HEK293T (cell line): Measurements from ENCODE around the gene GLRX3.

Experiments
- CTCF ChIA-PET: fragments of 350-600 bp; formaldehyde crosslinking; extraction: SDS; loops from one replicate; lab custom pipeline; 2021; ENCODE audit warnings: antibody characterized with exemption, inconsistent platforms; lab: Yijun Ruan, JAX
- POLR2A ChIA-PET: fragments of 350-600 bp; formaldehyde crosslinking; extraction: SDS; loops from one replicate; lab custom pipeline; 2020; ENCODE audit warnings: antibody characterized with exemption, inconsistent platforms; lab: Yijun Ruan, JAX
- DNase-seq: peaks from one replicate; pipeline ENCODE4 v3.0.0; 2012; ENCODE audit warnings: mixed read lengths; ENCODE audit errors: extremely low spot score
- ARNT ChIP-seq: fragments of 450-650 bp; IDR thresholded peaks from 2 replicates; pipeline ENCODE4 v1.6.1; 2017; ENCODE audit warnings: mild to moderate bottlenecking
- BHLHE40 ChIP-seq: fragments of 450-650 bp; IDR thresholded peaks from 2 replicates; pipeline ENCODE4 v1.6.1; 2016; ENCODE audit warnings: mild to moderate bottlenecking, moderate library complexity, borderline replicate concordance
- CTBP1 ChIP-seq: fragments of 450-650 bp; IDR thresholded peaks from 2 replicates; pipeline ENCODE4 v1.6.1; 2016; ENCODE audit warnings: borderline replicate concordance
- ELF4 ChIP-seq: fragments of 450-650 bp; IDR thresholded peaks from 2 replicates; pipeline ENCODE4 v1.6.1; 2017; ENCODE audit warnings: antibody characterized with exemption
- FOXA1 ChIP-seq: fragments of 450-650 bp; IDR thresholded peaks from 2 replicates; pipeline ENCODE4 v1.6.1; 2016; ENCODE audit warnings: mild to moderate bottlenecking
- FOXK2 ChIP-seq: fragments of 450-650 bp; IDR thresholded peaks from 2 replicates; pipeline ENCODE4 v1.6.1; 2016; ENCODE audit warnings: mild to moderate bottlenecking
- FOXM1 ChIP-seq: fragments of 450-650 bp; IDR thresholded peaks from 2 replicates; pipeline ENCODE4 v1.6.1; 2017; ENCODE audit warnings: mild to moderate bottlenecking, borderline replicate concordance
- HDGF ChIP-seq: fragments of 450-650 bp; IDR thresholded peaks from 2 replicates; pipeline ENCODE4 v1.6.1; 2017; ENCODE audit warnings: antibody characterized with exemption, borderline replicate concordance
- L3MBTL2 ChIP-seq: fragments of 450-650 bp; conservative IDR thresholded peaks from 2 replicates; pipeline ENCODE4 v1.6.1; 2016; ENCODE audit warnings: mild to moderate bottlenecking
- LEF1 ChIP-seq: fragments of 450-650 bp; IDR thresholded peaks from 2 replicates; pipeline ENCODE4 v1.6.1; 2017; ENCODE audit warnings: mild to moderate bottlenecking, borderline replicate concordance
- NFRKB ChIP-seq: fragments of 450-650 bp; IDR thresholded peaks from 2 replicates; pipeline ENCODE4 v1.6.1; 2016; ENCODE audit warnings: mild to moderate bottlenecking, moderate library complexity
- SP1 ChIP-seq: fragments of 450-650 bp; IDR thresholded peaks from 2 replicates; pipeline ENCODE4 v1.6.1; 2017
- SUZ12 ChIP-seq: fragments of 450-650 bp; IDR thresholded peaks from 2 replicates; pipeline ENCODE4 v1.6.1; 2016; ENCODE audit warnings: mild to moderate bottlenecking
- TARDBP ChIP-seq: fragments of 450-650 bp; IDR thresholded peaks from 2 replicates; pipeline ENCODE4 v1.6.1; 2016
- ZNF384 ChIP-seq: fragments of 450-650 bp; IDR thresholded peaks from 2 replicates; pipeline ENCODE4 v1.6.1; 2016
- TF ChIP-seq, protein P1 (sequence below): fragments of 450-650 bp; IDR thresholded peaks from 2 replicates; pipeline ENCODE4 v1.6.1; 2016

GLRX3 gene

DNA sequence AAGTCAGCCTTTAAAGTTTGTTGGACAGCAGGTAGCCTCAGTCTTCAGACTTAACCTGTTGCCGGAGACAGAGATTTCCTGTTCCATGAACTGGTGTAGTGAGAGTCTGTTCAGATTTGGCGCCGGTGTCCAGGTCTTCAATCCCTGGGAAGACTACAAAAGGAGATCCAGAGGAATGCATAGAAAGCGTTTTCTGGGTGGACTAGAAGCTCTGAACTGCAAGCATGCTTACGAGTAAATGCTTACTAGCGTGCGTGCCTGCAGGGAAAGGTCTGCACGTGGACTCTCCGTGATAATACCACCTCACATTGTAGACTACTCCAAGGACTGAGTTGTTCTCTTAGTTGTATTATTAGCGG lies 878 bp downstream of the GLRX3 start:
- DNase-seq = no peak
- ChIA-PET CTCF (interaction anchor here (1.9 kb wide), 1 partner anchor 27 kb away, joined by 5 read pairs; the partner anchor contains the start of gene C10orf143), POLR2A (interaction anchor here (1.5 to 4.1 kb wide), 2 partner anchors 23 to 26 kb away, joined by 3 to 104 read pairs; partner anchors contain the start of gene C10orf143)
- TF ChIP-seq, protein P1, sequence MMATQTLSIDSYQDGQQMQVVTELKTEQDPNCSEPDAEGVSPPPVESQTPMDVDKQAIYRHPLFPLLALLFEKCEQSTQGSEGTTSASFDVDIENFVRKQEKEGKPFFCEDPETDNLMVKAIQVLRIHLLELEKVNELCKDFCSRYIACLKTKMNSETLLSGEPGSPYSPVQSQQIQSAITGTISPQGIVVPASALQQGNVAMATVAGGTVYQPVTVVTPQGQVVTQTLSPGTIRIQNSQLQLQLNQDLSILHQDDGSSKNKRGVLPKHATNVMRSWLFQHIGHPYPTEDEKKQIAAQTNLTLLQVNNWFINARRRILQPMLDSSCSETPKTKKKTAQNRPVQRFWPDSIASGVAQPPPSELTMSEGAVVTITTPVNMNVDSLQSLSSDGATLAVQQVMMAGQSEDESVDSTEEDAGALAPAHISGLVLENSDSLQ = no peak
- no peak for TF ChIP-seq L3MBTL2
- no peak for TF ChIP-seq FOXK2
- no peak for TF ChIP-seq NFRKB
- TF ChIP-seq ZNF384 = no peak
- TF ChIP-seq SP1 = no peak
- TF ChIP-seq TARDBP = no peak
- no peak for TF ChIP-seq CTBP1
- no peak for TF ChIP-seq BHLHE40
- no peak for TF ChIP-seq LEF1
- TF ChIP-seq SUZ12 = no peak
- no peak for TF ChIP-seq FOXA1
- no peak for TF ChIP-seq FOXM1
- TF ChIP-seq ARNT = no peak
- no peak for TF ChIP-seq HDGF
- TF ChIP-seq ELF4 = no peak

DNA sequence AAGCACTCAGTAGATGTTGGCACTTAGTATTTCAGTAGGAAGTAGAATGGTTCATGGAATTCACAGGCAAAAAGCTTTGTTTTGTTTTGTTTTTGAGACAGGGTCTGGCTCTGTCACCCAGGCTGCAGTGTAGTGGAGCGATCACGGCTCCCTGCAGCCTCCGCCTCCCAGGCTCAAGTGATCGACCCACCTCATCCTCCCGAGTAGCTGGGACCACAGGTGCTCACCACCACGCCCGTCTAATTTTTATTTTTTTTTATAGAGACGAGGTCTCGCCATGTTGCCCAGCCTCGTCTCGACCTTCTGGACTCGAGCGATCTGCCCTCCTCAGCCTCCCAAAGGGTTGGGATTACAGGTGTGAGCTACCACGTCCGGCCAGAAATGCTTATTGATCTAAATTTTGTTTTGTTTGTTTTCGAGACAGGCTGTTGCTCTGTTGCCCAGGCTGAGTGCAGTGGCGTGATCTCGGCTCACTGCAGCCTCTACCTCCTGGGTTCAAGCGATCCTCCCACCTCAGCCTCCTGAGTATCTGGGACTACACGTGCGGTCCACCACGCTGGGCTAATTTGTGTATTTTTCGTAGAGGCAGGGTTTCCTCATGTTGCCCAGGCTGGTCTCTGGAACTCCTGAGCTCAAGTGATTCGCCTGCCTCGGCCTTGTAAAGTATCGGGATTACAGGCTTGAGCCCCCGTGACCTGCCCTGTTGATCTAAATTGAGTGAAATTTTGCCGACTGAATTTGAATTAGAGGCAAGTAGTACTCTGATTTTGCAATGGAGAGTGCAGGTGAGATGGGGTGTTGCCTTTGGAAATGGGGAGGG lies 1.7 kb downstream of the GLRX3 start:
- POLR2A ChIA-PET = interaction anchor here (1.1 to 4.1 kb wide), 3 partner anchors 22 to 33 kb away, joined by 3 to 104 read pairs (median 5); partner anchors contain the start of gene C10orf143

DNA sequence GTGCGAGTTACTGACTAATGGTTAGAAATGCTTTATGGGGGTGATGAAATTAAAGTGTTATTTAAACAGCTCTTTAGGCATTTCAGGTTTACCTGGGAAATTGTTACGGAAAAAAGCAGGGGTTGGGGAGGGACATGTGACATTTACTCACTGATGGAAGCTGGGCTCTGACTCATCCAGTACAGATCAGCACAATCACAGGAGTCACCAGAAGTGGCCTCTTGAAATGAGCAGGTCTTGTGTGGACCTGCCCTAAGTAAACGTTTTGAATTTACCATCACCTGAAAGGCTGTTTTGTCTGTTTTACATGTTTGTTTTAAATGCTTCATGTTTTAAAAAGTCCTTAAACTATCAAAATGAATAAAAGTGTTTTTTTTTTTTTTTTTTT lies 2.3 kb downstream of the GLRX3 start:
- POLR2A ChIA-PET = interaction anchor here (1.1 to 4.1 kb wide), 2 partner anchors 28 to 33 kb away, joined by 5 to 104 read pairs; partner anchors contain the start of gene C10orf143

More for the DNA sequence above, 1.7 kb downstream of the GLRX3 start:
- no peak for DNase-seq
- TF ChIP-seq, protein P1 = no peak
- TF ChIP-seq SP1 = no peak
- TF ChIP-seq FOXK2 = no peak
- no peak for TF ChIP-seq NFRKB
- TF ChIP-seq SUZ12 = no peak
- no peak for TF ChIP-seq ZNF384
- no peak for TF ChIP-seq BHLHE40
- no peak for TF ChIP-seq FOXA1
- TF ChIP-seq CTBP1 = no peak
- no peak for TF ChIP-seq HDGF
- no peak for TF ChIP-seq ELF4
- TF ChIP-seq ARNT = no peak
- TF ChIP-seq FOXM1 = no peak
- no peak for TF ChIP-seq L3MBTL2
- TF ChIP-seq LEF1 = no peak
- no peak for TF ChIP-seq TARDBP
- CTCF ChIA-PET = interaction anchor here (0.7 to 1.9 kb wide), 4 partner anchors 20 to 167 kb away, joined by 3 to 6 read pairs (median 5); partner anchors contain the start of gene C10orf143

DNA sequence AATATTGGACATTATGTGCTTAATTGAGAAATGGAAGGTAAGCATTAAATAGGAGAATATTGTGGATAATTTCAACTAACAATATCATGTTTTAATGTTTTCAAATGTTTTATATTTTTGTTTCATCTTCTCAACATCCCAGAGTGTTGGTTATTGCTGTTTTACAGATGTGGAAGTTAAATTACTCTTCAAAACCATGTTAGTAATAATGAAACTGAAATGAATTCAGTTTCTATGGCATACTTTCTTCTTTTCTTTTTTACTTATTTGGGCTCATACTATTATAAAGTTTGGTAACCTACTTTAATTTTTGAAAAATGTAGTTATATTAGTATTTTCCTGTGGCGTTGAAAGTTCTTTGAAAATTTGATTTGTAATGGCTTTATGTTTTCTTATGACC lies 4.2 kb downstream of the GLRX3 start:
- ChIA-PET CTCF (no interaction called here), POLR2A (interaction anchor here (1.5 kb wide), 1 partner anchor 30 kb away, joined by 8 read pairs; the partner anchor contains the start of gene C10orf143)
- TF ChIP-seq BHLHE40 (no peak), ARNT (no peak), SUZ12 (no peak), SP1 (no peak), FOXM1 (no peak), ELF4 (no peak), CTBP1 (no peak), NFRKB (no peak), HDGF (no peak), FOXK2 (no peak), LEF1 (no peak), TARDBP (no peak), FOXA1 (no peak), ZNF384 (no peak), L3MBTL2 (no peak)

More for the DNA sequence above, 2.3 kb downstream of the GLRX3 start:
- no peak for TF ChIP-seq FOXK2
- TF ChIP-seq LEF1 = no peak
- TF ChIP-seq FOXM1 = no peak
- TF ChIP-seq SP1 = no peak
- no peak for TF ChIP-seq ELF4
- TF ChIP-seq ZNF384 = no peak
- no peak for TF ChIP-seq CTBP1
- TF ChIP-seq SUZ12 = no peak
- no peak for TF ChIP-seq TARDBP
- TF ChIP-seq BHLHE40 = no peak
- no peak for TF ChIP-seq NFRKB
- TF ChIP-seq ARNT = no peak
- TF ChIP-seq, protein P1 = no peak
- no peak for TF ChIP-seq FOXA1
- TF ChIP-seq L3MBTL2 = no peak
- no peak for TF ChIP-seq HDGF
- DNase-seq = no peak
- CTCF ChIA-PET = interaction anchor here (0.7 to 0.9 kb wide), 3 partner anchors 19 to 167 kb away, joined by 3 to 6 read pairs (median 5); partner anchors contain the start of gene C10orf143

DNA sequence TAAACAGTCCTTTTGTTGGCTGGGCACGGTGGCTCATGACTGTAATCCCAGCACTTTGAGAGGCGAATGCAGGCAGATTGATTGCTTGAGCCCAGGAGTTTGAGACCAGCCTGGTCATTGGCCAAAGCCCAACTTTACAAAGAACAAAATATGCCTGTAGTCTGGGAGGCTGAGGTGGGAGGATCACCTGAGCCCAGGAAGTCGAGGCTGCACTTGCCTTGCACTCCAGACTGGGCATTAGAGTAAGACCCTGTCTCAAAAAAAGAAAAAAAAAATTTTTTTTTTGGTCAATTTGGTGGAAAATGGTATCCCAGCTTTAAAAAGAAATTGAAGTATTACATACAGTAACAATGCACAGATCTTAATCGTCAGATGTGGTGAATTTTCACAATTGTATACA lies 4.8 kb downstream of the GLRX3 start:
- ChIA-PET CTCF (interaction anchor here (0.9 kb wide), 1 partner anchor 31 kb away, joined by 4 read pairs; no protein-coding TSS in a partner anchor), POLR2A (interaction anchor here (2.1 kb wide), 1 partner anchor 31 kb away, joined by 10 read pairs; the partner anchor contains the start of gene C10orf143)
- DNase-seq = no peak
- TF ChIP-seq FOXA1 (no peak), FOXM1 (no peak), ARNT (no peak), CTBP1 (no peak), SUZ12 (no peak), FOXK2 (no peak), TARDBP (no peak), BHLHE40 (no peak), ZNF384 (no peak)
- TF ChIP-seq, protein P1 = no peak

More for the DNA sequence above, 4.2 kb downstream of the GLRX3 start:
- no peak for DNase-seq
